Stomach (tissue), 4 donors: ENCODE data around the gene ALDH16A1.

Experiments used
- EP300 ChIP-seq: sonication (generic); formaldehyde crosslinking; IDR thresholded peaks from one replicate; pipeline ENCODE4 v1.6.1; 2017; ENCODE audit warnings: antibody characterized with exemption
- POLR2A ChIP-seq, 4 donors: fragments of 450-650 bp; IDR thresholded peaks; one replicate each; pipeline ENCODE4 v1.6.1; 2016; ENCODE audit warnings: antibody characterized with exemption in 4 of 4, control low read depth in 2 of 4, mild to moderate bottlenecking in 1 of 4, moderate library complexity in 1 of 4
- POLR2AphosphoS5 ChIP-seq, 3 donors: sonication (generic); formaldehyde crosslinking; IDR thresholded peaks; one replicate each; pipeline ENCODE4 v1.6.1; 2016; ENCODE audit warnings: antibody characterized with exemption in 3 of 3
- TF ChIP-seq, protein P1 (sequence below), 7 experiments: fragments of 450-650 bp in 4 of 7; fragments of 200-600 bp in 3 of 7; sonication (generic) in 3 of 7; IDR thresholded peaks; one replicate each; pipeline ENCODE4 v1.5.1; 2016 to 2019; ENCODE audit warnings: antibody characterized with exemption in 7 of 7, control low read depth in 2 of 7, mild to moderate bottlenecking in 1 of 7

- no peak for TF ChIP-seq EP300
- TF ChIP-seq, protein P1, sequence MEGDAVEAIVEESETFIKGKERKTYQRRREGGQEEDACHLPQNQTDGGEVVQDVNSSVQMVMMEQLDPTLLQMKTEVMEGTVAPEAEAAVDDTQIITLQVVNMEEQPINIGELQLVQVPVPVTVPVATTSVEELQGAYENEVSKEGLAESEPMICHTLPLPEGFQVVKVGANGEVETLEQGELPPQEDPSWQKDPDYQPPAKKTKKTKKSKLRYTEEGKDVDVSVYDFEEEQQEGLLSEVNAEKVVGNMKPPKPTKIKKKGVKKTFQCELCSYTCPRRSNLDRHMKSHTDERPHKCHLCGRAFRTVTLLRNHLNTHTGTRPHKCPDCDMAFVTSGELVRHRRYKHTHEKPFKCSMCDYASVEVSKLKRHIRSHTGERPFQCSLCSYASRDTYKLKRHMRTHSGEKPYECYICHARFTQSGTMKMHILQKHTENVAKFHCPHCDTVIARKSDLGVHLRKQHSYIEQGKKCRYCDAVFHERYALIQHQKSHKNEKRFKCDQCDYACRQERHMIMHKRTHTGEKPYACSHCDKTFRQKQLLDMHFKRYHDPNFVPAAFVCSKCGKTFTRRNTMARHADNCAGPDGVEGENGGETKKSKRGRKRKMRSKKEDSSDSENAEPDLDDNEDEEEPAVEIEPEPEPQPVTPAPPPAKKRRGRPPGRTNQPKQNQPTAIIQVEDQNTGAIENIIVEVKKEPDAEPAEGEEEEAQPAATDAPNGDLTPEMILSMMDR (IDR thresholded peaks at IDR 0.05) = no peak
- TF ChIP-seq POLR2A (IDR thresholded peaks at IDR 0.05) = no peak
- TF ChIP-seq POLR2AphosphoS5 (IDR thresholded peaks at IDR 0.05) = no peak
Measured at GRCh38 chr19:49438261-49438660, 14.8 kb upstream of the ALDH16A1 start.
